Measurements from ENCODE around the gene EIF1B. TPM values are rescaled to one million over a fixed set of nuclear protein-coding genes. Genes with fewer than 3 reads are reported as not detected.

EIF1B gene
- total and polyA plus RNA-seq, 2 of the 13 experiments (the other 11 are each of a cell fraction or from before 2014, with no cell fraction given), result 12.7 to 29.1 TPM

- TF ChIP-seq CBX2 (IDR thresholded peaks at IDR 0.05; ENCODE audit: low read depth, low read length), result no peak
- TF ChIP-seq CBX2 (CRISPR knock-in tag; IDR thresholded peaks at IDR 0.05; ENCODE audit: low read depth), result no peak
- no peak; the same call in 1 of the 2 replicates for TF ChIP-seq HDAC1 (CRISPR knock-in tag; IDR thresholded peaks at IDR 0.05)
- no peak for TF ChIP-seq ZNF800 (CRISPR knock-in tag; IDR thresholded peaks at IDR 0.05)
- TF ChIP-seq ZFX (CRISPR knock-in tag; IDR thresholded peaks at IDR 0.05; ENCODE audit: low read depth), result peak; percentile 53
- no peak for TF ChIP-seq FOSL2 (CRISPR knock-in tag; IDR thresholded peaks at IDR 0.05)
- TF ChIP-seq ZNF780A (CRISPR knock-in tag; IDR thresholded peaks at IDR 0.05), result 0 out of 2 replicates have a peak, but pooled peaks have one; percentile 38
- no peak for TF ChIP-seq JARID2 (CRISPR knock-in tag; IDR thresholded peaks at IDR 0.05; ENCODE audit: insufficient replicate concordance)
- no peak for TF ChIP-seq KDM4B (CRISPR knock-in tag; IDR thresholded peaks at IDR 0.05)
- TF ChIP-seq ZBTB46 (CRISPR knock-in tag; IDR thresholded peaks at IDR 0.05; ENCODE audit: borderline replicate concordance), result no peak
- TF ChIP-seq ZHX1 (CRISPR knock-in tag; IDR thresholded peaks at IDR 0.05; ENCODE audit: low read depth), result no peak
- TF ChIP-seq ONECUT2 (CRISPR knock-in tag; IDR thresholded peaks at IDR 0.05), result no peak
- no peak for TF ChIP-seq EZH2 (conservative IDR thresholded peaks at IDR 0.05; ENCODE audit: low read depth, low read length)
- no peak for TF ChIP-seq ZNF737 (CRISPR knock-in tag; IDR thresholded peaks at IDR 0.05; ENCODE audit: borderline replicate concordance)
- no peak for TF ChIP-seq TBX2 (CRISPR knock-in tag; IDR thresholded peaks at IDR 0.05; ENCODE audit: borderline replicate concordance)
- TF ChIP-seq ZNF646 (CRISPR knock-in tag; IDR thresholded peaks at IDR 0.05), result no peak
These were observed 603 bp downstream of the EIF1B start (continued) for GRCh38 chr3:40309925-40310695.

Data from HepG2 (cell line).